GM23338 (cell line): ENCODE data around the gene ZNF219. TPM values are rescaled to one million over a fixed set of nuclear protein-coding genes. Genes with fewer than 3 reads are reported as not detected.

Source experiments
- ATAC-seq: fragments of 200-7000 bp; cut with Tn5 transposase; 3 replicates; pipeline ENCODE4 v1.9.1; 2020
- DNase-seq: peaks from one replicate; pipeline ENCODE4 v3.0.0-alpha.2; 2015; ENCODE audit warnings: low spot score
- H2AFZ ChIP-seq: fragments of 200-600 bp; sonication (generic); 2 replicates; pipeline ENCODE4 v1.8.0; 2016; ENCODE audit warnings: antibody characterized with exemption, mild to moderate bottlenecking, moderate library complexity
- H3F3A ChIP-seq: fragments of 200-600 bp; sonication (generic); replicated peaks from 2 replicates; pipeline ENCODE4 v1.8.0; 2017; ENCODE audit warnings: antibody characterized with exemption, mixed run types, low read depth
- H3K27ac ChIP-seq: fragments of 200-600 bp; sonication (generic); 2 replicates; pipeline ENCODE4 v1.6.1; 2016; ENCODE audit warnings: low read depth
- H3K27me3 ChIP-seq: fragments of 200-600 bp; sonication (generic); 2 replicates; pipeline ENCODE4 v1.8.0; 2016; ENCODE audit warnings: mild to moderate bottlenecking, mixed run types, moderate library complexity; ENCODE audit not compliant: insufficient read depth
- H3K36me3 ChIP-seq: fragments of 200-600 bp; sonication (generic); 2 replicates; pipeline ENCODE4 v1.8.0; 2016; ENCODE audit warnings: mild to moderate bottlenecking; ENCODE audit not compliant: insufficient read depth
- H3K4me1 ChIP-seq: fragments of 200-600 bp; sonication (generic); 2 replicates; pipeline ENCODE4 v1.8.0; 2016; ENCODE audit warnings: mild to moderate bottlenecking, moderate library complexity; ENCODE audit not compliant: insufficient read depth
- H3K4me2 ChIP-seq: fragments of 200-600 bp; sonication (generic); 2 replicates; pipeline ENCODE4 v1.7.1; 2017; ENCODE audit warnings: mixed run types
- H3K4me3 ChIP-seq: fragments of 200-600 bp; sonication (generic); 2 replicates; pipeline ENCODE4 v1.6.1; 2016; ENCODE audit warnings: mixed run types
- H3K79me2 ChIP-seq: fragments of 200-600 bp; sonication (generic); replicated peaks from 2 replicates; pipeline ENCODE4 v1.8.0; 2017; ENCODE audit warnings: mild to moderate bottlenecking; ENCODE audit not compliant: insufficient read depth
- H3K9me2 ChIP-seq: fragments of 200-600 bp; sonication (generic); 2 replicates; pipeline ENCODE4 v1.8.0; 2017; ENCODE audit not compliant: insufficient read depth
- H4K20me1 ChIP-seq: fragments of 200-600 bp; sonication (generic); replicated peaks from 2 replicates; pipeline ENCODE4 v1.8.0; 2017; ENCODE audit warnings: mild to moderate bottlenecking; ENCODE audit not compliant: insufficient read depth
- H3K27ac Mint-ChIP-seq: 2 replicates; pipeline ENCODE4 v1.8.0; 2020; ENCODE audit warnings: inconsistent platforms, mild to moderate bottlenecking, moderate library complexity, mixed read lengths
- H3K27me3 Mint-ChIP-seq: 3 replicates; pipeline ENCODE4 v1.8.0; 2022; ENCODE audit warnings: low read depth, mild to moderate bottlenecking, moderate library complexity, mixed read lengths, inconsistent platforms; ENCODE audit not compliant: insufficient read depth, poor library complexity
- H3K36me3 Mint-ChIP-seq: 3 replicates; pipeline ENCODE4 v1.8.0; 2021; ENCODE audit warnings: low read depth, mild to moderate bottlenecking, inconsistent platforms, moderate library complexity, mixed read lengths
- H3K4me1 Mint-ChIP-seq: 3 replicates; pipeline ENCODE4 v1.8.0; 2020; ENCODE audit warnings: mild to moderate bottlenecking, inconsistent platforms, mixed read lengths
- H3K4me3 Mint-ChIP-seq: 3 replicates; pipeline ENCODE4 v1.8.0; 2021; ENCODE audit warnings: moderate library complexity, mild to moderate bottlenecking, inconsistent platforms, mixed read lengths
- H3K9me3 Mint-ChIP-seq: 3 replicates; pipeline ENCODE4 v1.8.0; 2020; ENCODE audit warnings: moderate library complexity, mild to moderate bottlenecking, inconsistent platforms, mixed read lengths
- CREB1 ChIP-seq: fragments of 250-450 bp; sonication (Bioruptor Pico); IDR thresholded peaks from 2 replicates; pipeline ENCODE4 v1.5.0; 2020; ENCODE audit warnings: low read depth, mild to moderate bottlenecking, moderate library complexity
- CTCF ChIP-seq, 2 experiments: fragments of 200-600 bp in 1 of 2; sonication (generic) in 1 of 2; conservative IDR thresholded peaks; 2 replicates each; pipeline versions ENCODE4 v1.5.1 to v1.6.1; 2016 to 2017; ENCODE audit warnings: antibody characterized with exemption in 2 of 2, low read depth in 2 of 2, mild to moderate bottlenecking in 2 of 2, moderate library complexity in 1 of 2
- ETS1 ChIP-seq: IDR thresholded peaks from 2 replicates; pipeline ENCODE4 v1.6.1; 2016; ENCODE audit warnings: antibody characterized with exemption
- EZH2 ChIP-seq: fragments of 200-600 bp; sonication (generic); IDR thresholded peaks from one replicate; pipeline ENCODE4 v1.8.0; 2017; ENCODE audit warnings: antibody characterized with exemption, mild to moderate bottlenecking, low read depth; ENCODE audit not compliant: unreplicated experiment
- EZH2phosphoT487 ChIP-seq: fragments of 200-600 bp; sonication (generic); IDR thresholded peaks from one replicate; pipeline ENCODE4 v1.8.1; 2018; ENCODE audit warnings: antibody characterized with exemption; ENCODE audit not compliant: unreplicated experiment
- JUNB ChIP-seq: IDR thresholded peaks from one replicate; pipeline ENCODE4 v1.6.1; 2016; ENCODE audit warnings: antibody characterized with exemption; ENCODE audit not compliant: unreplicated experiment
- NANOG ChIP-seq: IDR thresholded peaks from 2 replicates; pipeline ENCODE4 v1.6.1; 2016; ENCODE audit warnings: antibody characterized with exemption, borderline replicate concordance
- POLR2AphosphoS5 ChIP-seq: IDR thresholded peaks from 2 replicates; pipeline ENCODE4 v1.6.1; 2016; ENCODE audit warnings: antibody characterized with exemption, low read depth
- STAT1 ChIP-seq: IDR thresholded peaks from one replicate; pipeline ENCODE4 v1.6.1; 2016; ENCODE audit warnings: antibody characterized with exemption; ENCODE audit not compliant: unreplicated experiment
- ZNF114 ChIP-seq: fragments of 250-450 bp; sonication (Bioruptor Pico); IDR thresholded peaks from 2 replicates; pipeline ENCODE4 v1.5.0; 2020; ENCODE audit warnings: mild to moderate bottlenecking, moderate library complexity
- ZNF331 ChIP-seq: fragments of 250-450 bp; sonication (Bioruptor Pico); IDR thresholded peaks from 2 replicates; pipeline ENCODE4 v1.5.0; 2020; ENCODE audit warnings: low read depth, mild to moderate bottlenecking, moderate library complexity
- ZNF462 ChIP-seq: fragments of 250-450 bp; sonication (Bioruptor Pico); IDR thresholded peaks from 2 replicates; pipeline ENCODE4 v1.5.0; 2020; ENCODE audit warnings: mild to moderate bottlenecking, moderate library complexity
- polyA plus RNA-seq: library from polyadenylated mRNA; unstranded; fragments of >200 nt; fragmentation: Nextera tagmentation; extraction: Ambion mirVana; gene quantifications from 2 replicates; pipeline ENCODE4 v1.2.1, GENCODE V29; 2016
- total RNA-seq: library from RNA; depleted of rRNA; stranded (reverse); fragments of >200 nt; shearing (Covaris generic); gene quantifications from 2 replicates; pipeline ENCODE4 v1.2.3, GENCODE V29; 2014
- TF ChIP-seq, protein P1 (sequence below): IDR thresholded peaks from one replicate; pipeline ENCODE4 v1.6.1; 2018; ENCODE audit warnings: antibody characterized with exemption; ENCODE audit not compliant: unreplicated experiment

ZNF219 gene
- total and polyA plus RNA-seq, 2 experiments from 2014 or later = 37.7 to 153 TPM

DNA sequence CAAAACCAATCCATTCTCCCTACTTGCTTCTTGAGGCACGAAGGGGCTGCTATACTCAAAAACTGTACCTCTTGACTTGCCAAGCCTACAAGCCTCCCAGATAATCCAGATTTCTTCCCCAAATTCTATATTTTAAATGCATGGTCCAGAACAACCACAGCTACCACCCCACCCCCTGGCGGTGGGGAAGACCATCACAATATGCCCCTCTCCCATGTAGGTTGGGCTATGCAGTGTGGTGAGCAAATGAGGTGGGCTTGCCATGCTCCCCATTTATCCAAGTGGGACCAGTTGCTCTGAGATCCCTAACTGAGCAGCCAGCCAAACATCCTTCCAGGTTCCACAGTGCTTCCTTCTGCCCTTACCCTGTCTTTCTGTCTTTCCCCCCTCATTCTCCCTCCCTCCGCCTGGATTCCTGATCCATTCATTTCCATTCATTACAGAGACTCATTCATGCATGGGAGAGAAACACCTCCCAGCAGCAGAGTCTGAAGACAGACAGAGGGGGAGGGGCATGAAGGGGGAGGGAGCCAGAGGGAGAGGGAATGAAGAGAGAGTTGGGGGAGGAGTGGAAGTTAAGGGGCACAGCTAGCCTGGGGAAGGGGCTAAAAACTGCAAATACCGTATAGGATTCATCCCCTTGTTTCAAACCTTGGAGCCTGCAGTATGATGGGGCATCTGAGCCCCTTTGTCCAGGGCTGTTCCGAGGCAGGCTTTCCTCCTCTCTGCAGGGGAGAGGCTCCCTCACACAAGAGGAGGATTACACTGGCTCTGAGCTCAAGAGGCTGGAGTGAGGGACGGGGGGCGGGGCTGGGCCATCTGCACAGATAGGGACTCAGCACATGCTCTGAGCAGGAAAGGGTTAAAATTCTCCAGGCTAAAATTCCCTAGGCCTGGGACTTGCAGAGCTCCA lies 4.4 kb downstream of the ZNF219 start:
- Histone ChIP-seq H4K20me1 (peaks cover 19% of the 10 kb centered on the region), H3K79me2 (peaks cover 37% of the 10 kb centered on the region), H3K4me3 (peak overlapping the region; percentile 46), H2AFZ (no peak overlapping the region), H3K27me3 (no peaks in the 10 kb centered on the region), H3K36me3 (peaks cover 17% of the 10 kb centered on the region), H3K27ac (peak overlapping the region; percentile 80), H3K4me2 (peak overlapping the region; percentile 74), H3K4me1 (peaks cover 43% of the 10 kb centered on the region), H3F3A (peaks cover 33% of the 10 kb centered on the region), H3K9me2 (no peaks in the 10 kb centered on the region)
- ATAC-seq (peak; percentile 35), DNase-seq (peak; percentile 97)
- Mint-ChIP-seq H3K27ac (peak overlapping the region; percentile 94), H3K27me3 (peaks cover 42% of the 10 kb centered on the region), H3K9me3 (peaks cover 8% of the 10 kb centered on the region; the same call in 2 of the 3 replicates), H3K36me3 (peaks cover 43% of the 10 kb centered on the region), H3K4me1 (peaks cover 63% of the 10 kb centered on the region), H3K4me3 (peak overlapping the region; percentile 69)
- TF ChIP-seq CREB1 (no peak), ETS1 (0 out of 2 replicates have a peak, but pooled peaks have one; percentile 24), ZNF462 (CRISPR knock-in tag) (no peak), CTCF (conservative IDR thresholded peaks at IDR 0.05; ENCODE audit: low read depth in 2 of 2) (peak; percentile 36 to 72), EZH2phosphoT487 (no peak), STAT1 (no peak), NANOG (no peak), POLR2AphosphoS5 (peak; percentile 22; the same call in 1 of the 2 replicates), JUNB (no peak), EZH2 (no peak), ZNF331 (CRISPR knock-in tag) (no peak), ZNF114 (CRISPR knock-in tag) (no peak)
- TF ChIP-seq, protein P1, sequence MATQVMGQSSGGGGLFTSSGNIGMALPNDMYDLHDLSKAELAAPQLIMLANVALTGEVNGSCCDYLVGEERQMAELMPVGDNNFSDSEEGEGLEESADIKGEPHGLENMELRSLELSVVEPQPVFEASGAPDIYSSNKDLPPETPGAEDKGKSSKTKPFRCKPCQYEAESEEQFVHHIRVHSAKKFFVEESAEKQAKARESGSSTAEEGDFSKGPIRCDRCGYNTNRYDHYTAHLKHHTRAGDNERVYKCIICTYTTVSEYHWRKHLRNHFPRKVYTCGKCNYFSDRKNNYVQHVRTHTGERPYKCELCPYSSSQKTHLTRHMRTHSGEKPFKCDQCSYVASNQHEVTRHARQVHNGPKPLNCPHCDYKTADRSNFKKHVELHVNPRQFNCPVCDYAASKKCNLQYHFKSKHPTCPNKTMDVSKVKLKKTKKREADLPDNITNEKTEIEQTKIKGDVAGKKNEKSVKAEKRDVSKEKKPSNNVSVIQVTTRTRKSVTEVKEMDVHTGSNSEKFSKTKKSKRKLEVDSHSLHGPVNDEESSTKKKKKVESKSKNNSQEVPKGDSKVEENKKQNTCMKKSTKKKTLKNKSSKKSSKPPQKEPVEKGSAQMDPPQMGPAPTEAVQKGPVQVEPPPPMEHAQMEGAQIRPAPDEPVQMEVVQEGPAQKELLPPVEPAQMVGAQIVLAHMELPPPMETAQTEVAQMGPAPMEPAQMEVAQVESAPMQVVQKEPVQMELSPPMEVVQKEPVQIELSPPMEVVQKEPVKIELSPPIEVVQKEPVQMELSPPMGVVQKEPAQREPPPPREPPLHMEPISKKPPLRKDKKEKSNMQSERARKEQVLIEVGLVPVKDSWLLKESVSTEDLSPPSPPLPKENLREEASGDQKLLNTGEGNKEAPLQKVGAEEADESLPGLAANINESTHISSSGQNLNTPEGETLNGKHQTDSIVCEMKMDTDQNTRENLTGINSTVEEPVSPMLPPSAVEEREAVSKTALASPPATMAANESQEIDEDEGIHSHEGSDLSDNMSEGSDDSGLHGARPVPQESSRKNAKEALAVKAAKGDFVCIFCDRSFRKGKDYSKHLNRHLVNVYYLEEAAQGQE = peak; percentile 32
